Esophagus squamous epithelium (tissue), 5 donors: ENCODE results near the gene KRT80. TPM values are rescaled to one million over a fixed set of nuclear protein-coding genes. Genes with fewer than 3 reads are reported as not detected.

Source experiments
- DNase-seq: peaks from one replicate; lab custom pipeline; 2025; lab: John Stamatoyannopoulos, UW
- H3K27ac ChIP-seq, 4 donors: fragments of 200-600 bp; sonication (generic); one replicate each; pipeline ENCODE4 v1.5.1; 2016 to 2019; ENCODE audit warnings: mild to moderate bottlenecking in 1 of 4
- H3K27me3 ChIP-seq, 4 donors: fragments of 200-600 bp; sonication (generic); 1 replicate in 3 of 4; 2 replicates in 1 of 4; pipeline versions ENCODE4 v1.5.1 to v1.6.0; 2017 to 2021; ENCODE audit warnings: antibody characterized with exemption in 1 of 4
- H3K36me3 ChIP-seq, 3 donors: fragments of 200-600 bp; sonication (generic); one replicate each; pipeline ENCODE4 v1.5.1; 2016 to 2019
- H3K4me1 ChIP-seq, 3 donors: fragments of 200-600 bp; sonication (generic); one replicate each; pipeline ENCODE4 v1.5.1; 2017 to 2019
- H3K4me3 ChIP-seq, 4 donors: fragments of 200-600 bp; sonication (generic); 1 replicate in 3 of 4; 2 replicates in 1 of 4; pipeline ENCODE4 v1.5.1; 2016 to 2019; ENCODE audit warnings: mild to moderate bottlenecking in 2 of 4, moderate library complexity in 1 of 4
- H3K9me3 ChIP-seq, 3 donors: fragments of 200-600 bp; sonication (generic); one replicate each; pipeline ENCODE4 v1.5.1; 2016 to 2019
- POLR2A ChIP-seq, 4 donors: fragments of 450-650 bp; IDR thresholded peaks; one replicate each; pipeline ENCODE4 v1.6.1; 2017; ENCODE audit warnings: antibody characterized with exemption in 4 of 4, mild to moderate bottlenecking in 4 of 4, moderate library complexity in 3 of 4
- WGBS, 2 donors: methylation state at CpG; one replicate each; pipeline ENCODE4 v1.1.5; 2018; 5-methylcytosine and 5-hydroxymethylcytosine counted together
- intact Hi-C: fragments of 100-400 bp; cut with DNase I; formaldehyde crosslinking; loops from one replicate; pipeline ENCODE4 v1.15.0; 2022
- total RNA-seq, 4 donors: library from RNA; depleted of rRNA; stranded (reverse); fragments of >200 nt; gene quantifications; one replicate each; pipeline ENCODE4 v1.1.0, GENCODE V29; 2016
- TF ChIP-seq, protein P1 (sequence below), 6 experiments: fragments of 450-650 bp in 4 of 6; fragments of 200-600 bp in 2 of 6; sonication (generic) in 2 of 6; IDR thresholded peaks; one replicate each; pipeline ENCODE4 v1.5.1; 2016 to 2019; ENCODE audit warnings: antibody characterized with exemption in 6 of 6, mild to moderate bottlenecking in 4 of 6, moderate library complexity in 4 of 6
- donor health status: DM: yes; HTN: yes; CAD: no.

The KRT80 gene
- total RNA-seq, 4 donors from 2014 or later: 11.4 to 39.6 (median 16.5) TPM

DNA sequence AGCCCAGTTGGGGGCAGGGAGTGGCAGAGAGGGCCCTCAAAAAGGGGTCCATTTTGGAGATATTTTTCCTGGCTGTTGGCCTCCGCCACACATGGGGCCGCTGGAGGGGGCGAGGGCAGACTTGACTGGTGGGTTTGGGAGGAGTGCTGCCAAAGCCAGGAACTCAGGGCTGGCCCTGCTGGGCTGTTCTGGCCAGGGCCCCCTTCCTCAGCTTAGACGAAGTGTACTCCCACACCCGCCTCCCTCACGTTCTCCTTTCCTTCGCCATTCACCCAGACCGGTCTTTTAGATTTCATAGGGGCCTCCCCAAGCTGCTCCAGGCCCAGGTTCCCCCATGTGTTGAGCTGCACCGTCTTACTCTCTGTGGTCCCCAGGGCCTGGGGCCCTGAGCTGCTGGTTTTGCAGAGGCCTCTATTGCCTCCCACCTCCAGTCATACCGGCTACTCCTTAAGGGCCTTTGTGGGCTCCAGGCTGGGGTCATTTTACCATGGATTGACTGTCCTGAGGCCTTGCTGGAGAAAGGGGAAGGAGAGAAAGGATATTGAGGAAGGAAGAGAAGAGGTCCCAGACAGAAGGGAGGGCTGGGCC lies 42.5 kb upstream of the KRT80 start:
- H3K27me3 ChIP-seq: peaks cover 0 to 46% (median 0%) of the 10 kb centered on the region in 4 donors
- H3K9me3 ChIP-seq: no peaks in the 10 kb centered on the region
- TF ChIP-seq POLR2A (IDR thresholded peaks at IDR 0.05): no peak
- TF ChIP-seq, protein P1, sequence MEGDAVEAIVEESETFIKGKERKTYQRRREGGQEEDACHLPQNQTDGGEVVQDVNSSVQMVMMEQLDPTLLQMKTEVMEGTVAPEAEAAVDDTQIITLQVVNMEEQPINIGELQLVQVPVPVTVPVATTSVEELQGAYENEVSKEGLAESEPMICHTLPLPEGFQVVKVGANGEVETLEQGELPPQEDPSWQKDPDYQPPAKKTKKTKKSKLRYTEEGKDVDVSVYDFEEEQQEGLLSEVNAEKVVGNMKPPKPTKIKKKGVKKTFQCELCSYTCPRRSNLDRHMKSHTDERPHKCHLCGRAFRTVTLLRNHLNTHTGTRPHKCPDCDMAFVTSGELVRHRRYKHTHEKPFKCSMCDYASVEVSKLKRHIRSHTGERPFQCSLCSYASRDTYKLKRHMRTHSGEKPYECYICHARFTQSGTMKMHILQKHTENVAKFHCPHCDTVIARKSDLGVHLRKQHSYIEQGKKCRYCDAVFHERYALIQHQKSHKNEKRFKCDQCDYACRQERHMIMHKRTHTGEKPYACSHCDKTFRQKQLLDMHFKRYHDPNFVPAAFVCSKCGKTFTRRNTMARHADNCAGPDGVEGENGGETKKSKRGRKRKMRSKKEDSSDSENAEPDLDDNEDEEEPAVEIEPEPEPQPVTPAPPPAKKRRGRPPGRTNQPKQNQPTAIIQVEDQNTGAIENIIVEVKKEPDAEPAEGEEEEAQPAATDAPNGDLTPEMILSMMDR (IDR thresholded peaks at IDR 0.05): no peak
- no peak for DNase-seq
- H3K36me3 ChIP-seq: no peaks in the 10 kb centered on the region
- intact Hi-C loops: no loop called here
- peak overlapping the region in 3 of 4 donors; percentile 29 to 56 (median 39) for H3K4me3 ChIP-seq
- H3K27ac ChIP-seq: peak overlapping the region in 3 of 4 donors; percentile 37 to 62 (median 58)
- WGBS, 2 donors: 81 to 85% methylated on average over 7 to 9 of the region's 10 CpGs
- peaks cover 28 to 79% (median 30%) of the 10 kb centered on the region in 3 donors for H3K4me1 ChIP-seq

DNA sequence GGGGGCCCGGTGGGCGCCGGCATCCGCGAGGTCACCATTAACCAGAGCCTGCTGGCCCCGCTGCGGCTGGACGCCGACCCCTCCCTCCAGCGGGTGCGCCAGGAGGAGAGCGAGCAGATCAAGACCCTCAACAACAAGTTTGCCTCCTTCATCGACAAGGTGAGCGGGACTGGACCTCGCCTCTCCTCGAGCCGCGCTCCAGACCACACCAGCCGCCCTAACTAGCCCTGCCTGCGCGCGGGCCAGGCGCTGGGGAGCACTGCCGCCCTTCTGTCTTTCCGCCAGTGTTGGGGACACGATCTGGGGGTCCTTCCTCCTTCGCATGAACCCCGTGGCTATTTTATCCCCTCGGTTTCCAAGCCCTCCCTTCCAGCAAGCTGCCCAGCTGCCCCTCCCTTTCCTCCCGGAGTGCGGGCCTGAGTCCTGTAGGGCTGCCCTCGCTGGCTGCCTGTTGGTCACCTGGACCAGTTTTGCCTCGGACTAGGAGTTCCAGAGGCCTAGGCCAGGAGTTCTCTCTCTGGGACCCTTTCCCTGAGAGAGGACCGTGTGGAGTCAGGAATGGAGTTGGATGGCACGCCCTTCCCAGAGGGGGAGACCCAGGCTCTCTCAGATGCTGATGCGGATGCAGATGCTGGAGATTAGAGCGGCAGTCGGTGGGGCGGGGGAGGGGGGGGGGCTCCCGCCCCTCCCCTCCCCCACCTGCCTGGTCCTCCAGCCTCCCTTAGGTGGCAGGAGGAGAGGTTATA lies 41.8 kb upstream of the KRT80 start:
- Histone ChIP-seq H3K27ac (peak overlapping the region in 3 of 4 donors; percentile 17 to 65 (median 62)), H3K9me3 (no peaks in the 10 kb centered on the region), H3K27me3 (peaks cover 0 to 53% (median 0%) of the 10 kb centered on the region in 4 donors), H3K4me3 (peak overlapping the region; percentile 7 to 56 (median 34)), H3K36me3 (no peaks in the 10 kb centered on the region), H3K4me1 (peaks cover 28 to 78% (median 30%) of the 10 kb centered on the region in 3 donors)
- DNase-seq: no peak
- TF ChIP-seq, protein P1 (IDR thresholded peaks at IDR 0.05): no peak
- TF ChIP-seq POLR2A (IDR thresholded peaks at IDR 0.05): no peak
- intact Hi-C loops: no loop called here
- WGBS, 2 donors: 26 to 44% methylated on average over 15 to 18 of the region's 40 CpGs

DNA sequence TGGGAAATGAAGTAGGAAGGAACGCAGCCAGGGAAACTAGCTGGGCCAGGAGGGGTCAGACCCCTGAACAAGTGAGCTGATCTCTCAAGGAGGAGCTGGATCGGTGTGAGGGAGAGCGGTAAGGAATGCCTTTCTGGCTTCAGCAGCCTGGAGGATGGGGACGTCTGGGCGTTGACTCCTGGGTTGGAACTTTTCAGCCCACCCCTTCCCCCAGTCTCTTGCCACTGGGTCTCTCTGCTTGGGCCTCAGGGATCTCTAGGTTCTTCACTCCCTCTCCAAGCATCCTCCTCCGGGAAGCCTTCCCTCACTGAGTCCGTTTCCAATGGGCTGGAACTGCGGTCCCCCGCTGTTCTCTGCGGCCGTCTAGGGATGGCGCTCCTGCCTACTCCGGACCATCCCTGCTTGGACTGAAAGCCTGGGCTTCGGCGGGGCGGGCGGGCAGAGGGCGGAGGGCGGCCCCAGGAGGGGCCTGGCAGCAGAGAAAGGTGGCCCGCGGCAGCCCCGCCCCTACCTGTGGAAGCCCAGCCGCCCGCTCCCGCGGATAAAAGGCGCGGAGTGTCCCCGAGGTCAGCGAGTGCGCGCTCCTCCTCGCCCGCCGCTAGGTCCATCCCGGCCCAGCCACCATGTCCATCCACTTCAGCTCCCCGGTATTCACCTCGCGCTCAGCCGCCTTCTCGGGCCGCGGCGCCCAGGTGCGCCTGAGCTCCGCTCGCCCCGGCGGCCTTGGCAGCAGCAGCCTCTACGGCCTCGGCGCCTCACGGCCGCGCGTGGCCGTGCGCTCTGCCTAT lies 41.1 kb upstream of the KRT80 start, which contains the start of gene KRT7:
Gene KRT7, plus strand, starts transcription at position 570 of the 788 bp plus-strand sequence. Its CDS starts 54 bp downstream, at position 624.
- intact Hi-C loops: no loop called here
- peaks cover 28 to 78% (median 30%) of the 10 kb centered on the region in 3 donors for H3K4me1 ChIP-seq
- no peak for DNase-seq
- H3K27me3 ChIP-seq: peaks cover 0 to 53% (median 0%) of the 10 kb centered on the region in 4 donors
- TF ChIP-seq, protein P1 (IDR thresholded peaks at IDR 0.05): no peak
- TF ChIP-seq POLR2A (IDR thresholded peaks at IDR 0.05): peak in 1 of 4 donors; percentile 31
- H3K36me3 ChIP-seq: no peaks in the 10 kb centered on the region
- H3K9me3 ChIP-seq: no peaks in the 10 kb centered on the region
- peak within 1 kb of the TSS; percentile 7 to 56 (median 34) for H3K4me3 ChIP-seq
- H3K27ac ChIP-seq: peak within 1 kb of the TSS in 3 of 4 donors; percentile 58 to 75 (median 65)
- 18 to 52% methylated on average over 7 to 23 of the region's 58 CpGs for WGBS, 2 donors

DNA sequence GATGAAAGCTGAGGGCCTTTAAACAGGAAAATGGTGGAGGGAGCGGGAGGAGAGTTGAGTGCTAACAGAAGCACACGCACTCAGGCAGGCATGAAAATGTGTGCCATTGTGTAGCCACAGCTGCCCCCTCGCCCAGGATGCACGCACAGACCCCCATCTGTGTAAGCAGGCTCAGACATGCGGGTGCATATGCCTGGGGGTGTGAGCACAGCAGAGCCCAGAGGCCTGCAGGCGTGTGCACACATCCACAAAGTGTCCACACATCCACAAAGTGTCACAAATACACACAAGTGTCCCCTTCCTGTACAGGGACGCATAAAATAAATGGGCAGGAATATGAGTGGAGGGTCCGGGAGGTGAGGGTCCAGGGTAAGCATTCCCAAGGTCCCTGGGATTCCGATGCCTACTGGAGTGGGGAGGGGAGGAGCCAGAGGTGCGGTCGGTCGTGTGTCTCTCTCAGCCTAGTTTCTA lies 40.4 kb upstream of the KRT80 start:
- intact Hi-C loops: no loop called here
- Histone ChIP-seq H3K4me1 (peaks cover 28 to 74% (median 30%) of the 10 kb centered on the region in 3 donors), H3K27ac (peak overlapping the region in 3 of 4 donors; percentile 17 to 75 (median 65)), H3K36me3 (no peaks in the 10 kb centered on the region), H3K4me3 (peak overlapping the region in 1 of 4 donors; percentile 56), H3K9me3 (no peaks in the 10 kb centered on the region), H3K27me3 (peaks cover 0 to 53% (median 0%) of the 10 kb centered on the region in 4 donors)
- no peak for DNase-seq
- TF ChIP-seq, protein P1 (IDR thresholded peaks at IDR 0.05): no peak
- TF ChIP-seq POLR2A (IDR thresholded peaks at IDR 0.05): no peak
- 53 to 74% methylated on average over 11 of the region's 12 CpGs for WGBS, 2 donors
